Activated T-cell treated with anti-CD3 and anti-CD28 coated beads for 4 hours (primary cell): ENCODE measurements around the gene CD55.

Experiments
- DNase-seq: peaks from one replicate; pipeline ENCODE4 v3.0.0-alpha.2; 2020

The CD55 gene

GRCh38 chr1:207331354-207332313, 10.2 kb downstream of the CD55 start:
- DNase-seq: no peak

- no peak for DNase-seq
Observed at GRCh38 chr1:207333009-207333600, 11.6 kb downstream of the CD55 start.

- no peak for DNase-seq
Observed at GRCh38 chr1:207333620-207334019, 12.1 kb downstream of the CD55 start.

- no peak for DNase-seq
Observed at GRCh38 chr1:207334337-207334736, 12.9 kb downstream of the CD55 start.

- no peak for DNase-seq
Observed at GRCh38 chr1:207335138-207335537, 13.7 kb downstream of the CD55 start.

- no peak for DNase-seq
Observed at GRCh38 chr1:207335695-207336363, 14.4 kb downstream of the CD55 start.

- no peak for DNase-seq
Observed at GRCh38 chr1:207336559-207337467, 15.3 kb downstream of the CD55 start.

GRCh38 chr1:207342332-207342731, 20.9 kb downstream of the CD55 start:
- no peak for DNase-seq

GRCh38 chr1:207343675-207344074, 22.2 kb downstream of the CD55 start:
- DNase-seq: no peak

GRCh38 chr1:207344221-207344620, 22.7 kb downstream of the CD55 start:
- no peak for DNase-seq

GRCh38 chr1:207345644-207346477, 24.4 kb downstream of the CD55 start:
- no peak for DNase-seq

- no peak for DNase-seq
Observed at GRCh38 chr1:207346513-207346912, 25.0 kb downstream of the CD55 start.

GRCh38 chr1:207349979-207350378, 28.5 kb downstream of the CD55 start:
- no peak for DNase-seq

- no peak for DNase-seq
Observed at GRCh38 chr1:207352554-207352953, 31.1 kb downstream of the CD55 start.

GRCh38 chr1:207355060-207355459, 33.6 kb downstream of the CD55 start:
- no peak for DNase-seq

- DNase-seq: no peak
Observed at GRCh38 chr1:207355513-207356295, 34.2 kb downstream of the CD55 start.

GRCh38 chr1:207361029-207361428, 39.6 kb downstream of the CD55 start:
- no peak for DNase-seq

- no peak for DNase-seq
Observed at GRCh38 chr1:207361889-207362288, 40.4 kb downstream of the CD55 start.

- no peak for DNase-seq
Observed at GRCh38 chr1:207362962-207363860, 41.7 kb downstream of the CD55 start.

- no peak for DNase-seq
Observed at GRCh38 chr1:207363871-207364270, 42.4 kb downstream of the CD55 start.
